Tracheal epithelial cell (primary cell): ENCODE results near the gene TSR3. TPM values are rescaled to one million over a fixed set of nuclear protein-coding genes. Genes with fewer than 3 reads are reported as not detected.

ENCODE experiments used
- total RNA-seq: library from RNA; depleted of rRNA; stranded (reverse); fragments of >200 nt; gene quantifications from 2 replicates; pipeline ENCODE4 v1.2.1, GENCODE V29; 2014

Gene TSR3
- total RNA-seq: 114 and 120 TPM in 2 replicates

DNA sequence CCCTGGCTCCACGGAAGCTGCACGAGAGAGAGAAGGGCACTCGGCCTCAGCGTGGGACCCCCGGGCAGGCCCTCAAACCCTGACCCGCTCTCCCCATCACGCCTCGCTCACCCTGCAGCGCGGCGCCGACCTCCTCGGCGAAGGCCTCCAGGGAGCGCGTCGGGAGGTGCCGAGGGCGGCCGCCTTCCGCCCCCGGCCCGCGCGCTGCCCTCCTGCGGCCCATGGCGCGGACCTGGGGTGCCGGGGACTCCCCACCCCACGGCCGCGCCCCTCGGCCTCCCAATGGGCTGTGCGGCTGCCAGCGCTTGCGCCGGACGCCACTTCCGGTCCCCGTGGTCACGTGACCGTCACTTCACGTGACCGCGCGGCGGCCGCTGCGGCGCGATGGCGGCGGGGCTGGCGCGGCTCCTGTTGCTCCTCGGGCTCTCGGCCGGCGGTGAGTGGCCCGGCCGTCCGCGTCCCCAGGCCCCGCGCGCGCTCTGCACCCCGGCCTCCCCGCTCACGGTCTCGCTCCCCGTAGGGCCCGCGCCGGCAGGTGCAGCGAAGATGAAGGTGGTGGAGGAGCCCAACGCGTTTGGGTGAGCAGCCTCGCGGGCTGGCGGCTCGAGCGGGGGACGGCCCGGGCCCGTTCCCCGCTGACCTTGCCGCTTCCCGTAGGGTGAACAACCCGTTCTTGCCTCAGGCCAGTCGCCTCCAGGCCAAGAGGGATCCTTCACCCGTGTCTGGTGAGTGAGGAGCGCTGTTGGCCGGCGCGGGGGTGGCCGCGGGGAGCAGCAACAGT lies at the start of gene TSR3, which contains the start of gene GNPTG:
TSR3 (minus strand) TSS at position 297 of the 781 bp plus-strand sequence; CDS start at position 223, 74 bp downstream.
GNPTG (plus strand) TSS at position 350 of the 781 bp plus-strand sequence; CDS start at position 385, 35 bp downstream.

DNA sequence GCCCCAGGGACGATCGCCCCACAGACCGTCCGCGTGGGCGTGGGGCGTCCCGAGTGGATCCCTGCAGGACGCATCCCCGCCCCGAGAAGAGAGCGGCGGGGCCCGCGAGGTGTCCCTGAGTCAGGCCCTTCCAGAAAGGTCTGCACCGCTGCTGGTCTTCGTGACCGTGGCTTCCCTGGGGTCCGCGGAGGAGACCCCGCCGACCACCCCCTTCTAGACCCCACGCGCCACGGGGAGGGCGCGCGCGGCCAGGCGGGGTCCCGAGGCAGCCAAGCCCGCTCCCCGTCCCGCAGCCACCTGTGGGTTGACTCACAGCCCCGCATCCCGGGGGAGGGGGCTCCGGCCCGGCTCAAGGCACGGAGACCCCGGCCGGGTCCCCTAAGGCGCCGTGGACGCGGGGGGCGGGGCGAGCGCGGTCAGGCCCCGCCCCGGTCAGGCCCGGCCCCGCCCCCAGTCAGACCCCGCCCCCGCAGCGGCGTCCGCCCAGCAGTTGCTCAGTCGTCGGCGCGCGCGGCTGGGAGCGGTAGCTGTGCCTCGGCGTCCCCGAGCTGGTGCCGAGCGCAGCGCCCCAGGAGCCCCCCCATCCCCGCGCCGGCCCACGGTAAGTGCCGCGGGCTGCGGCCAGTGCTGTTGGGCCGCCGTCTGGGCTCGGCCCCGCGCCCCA lies 18.4 kb downstream of the TSR3 start, which contains the start of gene BAIAP3:
BAIAP3 (plus strand) TSS at position 497 of the 664 bp plus-strand sequence. CDS start 4,905 bp downstream, outside the sequence.

DNA sequence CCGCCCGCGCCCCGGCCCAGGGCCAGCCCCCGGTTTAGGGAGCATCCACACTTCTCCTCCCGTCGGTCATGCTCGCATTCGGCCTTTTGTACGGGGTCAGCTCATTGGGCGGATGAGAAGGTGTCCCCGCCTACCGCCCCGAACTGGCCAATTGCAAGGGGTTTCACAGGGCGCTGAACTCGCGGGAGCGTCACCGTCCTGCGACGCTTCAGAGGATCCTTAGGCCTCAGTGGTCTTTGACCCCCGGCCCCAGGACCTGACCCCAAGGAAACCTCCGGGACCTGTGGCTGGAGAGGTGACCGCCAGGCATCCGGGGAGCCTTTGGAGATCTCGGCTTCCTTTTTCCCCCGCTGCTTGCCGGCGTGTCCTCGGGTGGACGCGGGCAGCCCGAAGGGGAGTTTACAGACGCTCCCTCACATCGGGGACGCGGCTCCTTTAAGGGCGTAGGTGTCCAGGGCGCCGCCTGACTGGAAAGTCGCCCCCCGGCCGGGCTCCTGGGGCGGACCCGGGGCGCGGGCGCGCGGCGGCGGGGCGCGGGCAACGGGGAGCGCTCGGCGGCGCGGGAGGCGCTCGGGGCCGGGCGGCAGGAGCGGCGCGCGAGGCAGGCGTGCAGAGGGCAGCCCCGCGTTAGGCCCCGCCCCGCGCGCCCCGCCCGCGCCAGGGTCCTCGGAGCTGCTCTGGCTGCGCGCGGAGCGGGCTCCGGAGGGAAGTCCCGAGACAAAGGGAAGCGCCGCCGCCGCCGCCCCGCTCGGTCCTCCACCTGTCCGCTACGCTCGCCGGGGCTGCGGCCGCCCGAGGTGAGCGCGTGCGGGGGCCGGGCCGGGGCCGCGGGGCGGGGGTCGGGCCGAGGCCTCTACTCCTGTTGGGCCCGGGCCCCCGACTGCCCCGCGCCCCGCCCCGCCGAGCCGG lies 42.4 kb downstream of the TSR3 start, which contains the start of gene UBE2I:
UBE2I (plus strand) TSS at position 660 of the 909 bp plus-strand sequence. CDS start 4,395 bp downstream, outside the sequence.

Other genes with a start within 250 kb of the TSR3 start
- under 0.01 and 0.24 TPM in 2 replicates for gene CACNA1H, start 198.8 kb downstream of the TSR3 start, total RNA-seq
- not detected in 2 replicates for gene TPSG1, start 126.6 kb downstream of the TSR3 start, total RNA-seq
- not detected in 2 replicates for gene TPSB2, start 121.7 kb downstream of the TSR3 start, total RNA-seq
- not detected in 2 replicates for gene TPSAB1, start 111.2 kb downstream of the TSR3 start, total RNA-seq
- not detected in 2 replicates for gene TPSD1, start 95.8 kb downstream of the TSR3 start, total RNA-seq
- 39.9 and 50.1 TPM in 2 replicates for gene UBE2I, start 42.2 kb downstream of the TSR3 start, total RNA-seq
- gene BAIAP3, start 18.2 kb downstream of the TSR3 start, total RNA-seq: 0.24 and 0.85 TPM in 2 replicates
- 34.9 and 37.1 TPM in 2 replicates for gene GNPTG, start 53 bp upstream of the TSR3 start, total RNA-seq
- 2.3 and 4.1 TPM in 2 replicates for gene UNKL, start 62.8 kb upstream of the TSR3 start, total RNA-seq
- gene UQCC4, start 68.9 kb upstream of the TSR3 start, total RNA-seq: 14.7 and 16.1 TPM in 2 replicates
- not detected in 2 replicates for gene PERCC1, start 79.2 kb upstream of the TSR3 start, total RNA-seq
- gene CCDC154, start 92.7 kb upstream of the TSR3 start, total RNA-seq: 0.24 and 0.43 TPM in 2 replicates
- 56.5 and 80.7 TPM in 2 replicates for gene CLCN7, start 123.2 kb upstream of the TSR3 start, total RNA-seq
- gene PTX4, start 137.1 kb upstream of the TSR3 start, total RNA-seq: 0.85 TPM in 1 of 2 replicates, not detected in the other
- 7.2 and 8.9 TPM in 2 replicates for gene TELO2, start 141.5 kb upstream of the TSR3 start, total RNA-seq
- under 0.01 and 0.72 TPM in 2 replicates for gene TMEM204, start 181.8 kb upstream of the TSR3 start, total RNA-seq